NB4 (cell line): ENCODE measurements around the gene CREB5.

Experiments used
- CTCF ChIP-seq: IDR thresholded peaks from one replicate; pipeline ENCODE4 v1.5.1; 2012; ENCODE audit warnings: low read depth, low read length
- POLR2A ChIP-seq: IDR thresholded peaks from 2 replicates; pipeline ENCODE4 v1.6.1; 2011; ENCODE audit warnings: mild to moderate bottlenecking; ENCODE audit not compliant: insufficient read length; ENCODE audit errors: extremely low read depth

- TF ChIP-seq POLR2A (no peak), CTCF (no peak)
These were observed 450.4 kb downstream of the CREB5 start for GRCh38 chr7:28862595-28863272.
